ENCODE measurements around the gene TAS2R42.

TAS2R42 gene

GRCh38 chr12:11166300-11166699 is 20.4 kb downstream of the TAS2R42 start:
- Mint-ChIP-seq H3K27me3 (no peaks in the 10 kb centered on the region), H3K4me1 (peaks cover 43% of the 10 kb centered on the region), H3K4me3 (no peak overlapping the region), H3K36me3 (peaks cover 32% of the 10 kb centered on the region), H3K9me3 (peaks cover 1% of the 10 kb centered on the region), H3K27ac (no peak overlapping the region)
- ATAC-seq (ENCODE audit: low read depth), result no peak
- no peak for DNase-seq (ENCODE audit: low spot score in 2 of 2)

GRCh38 chr12:11164384-11164783 is 22.4 kb downstream of the TAS2R42 start:
- Mint-ChIP-seq H3K27me3 (no peaks in the 10 kb centered on the region), H3K4me3 (no peak overlapping the region), H3K9me3 (peaks cover 1% of the 10 kb centered on the region), H3K36me3 (peaks cover 39% of the 10 kb centered on the region), H3K27ac (no peak overlapping the region), H3K4me1 (peaks cover 37% of the 10 kb centered on the region)
- DNase-seq (ENCODE audit: low spot score in 2 of 2) (no peak), ATAC-seq (ENCODE audit: low read depth) (no peak)

- peaks cover 33% of the 10 kb centered on the region for H3K4me1 Mint-ChIP-seq
- no peak for DNase-seq (ENCODE audit: low spot score in 2 of 2)
- H3K36me3 Mint-ChIP-seq, result peaks cover 41% of the 10 kb centered on the region
- H3K27me3 Mint-ChIP-seq, result no peaks in the 10 kb centered on the region
- peaks cover 1% of the 10 kb centered on the region for H3K9me3 Mint-ChIP-seq
- H3K4me3 Mint-ChIP-seq, result no peak overlapping the region
- H3K27ac Mint-ChIP-seq, result no peak overlapping the region
- ATAC-seq (ENCODE audit: low read depth), result no peak
These were observed 24.2 kb downstream of the TAS2R42 start for GRCh38 chr12:11162502-11162901.

- H3K36me3 Mint-ChIP-seq, result peaks cover 39% of the 10 kb centered on the region
- peaks cover 6% of the 10 kb centered on the region for H3K9me3 Mint-ChIP-seq
- no peak overlapping the region for H3K4me3 Mint-ChIP-seq
These were observed 27.8 kb downstream of the TAS2R42 start for GRCh38 chr12:11158885-11159444.

GRCh38 chr12:11154400-11154925 is 32.3 kb downstream of the TAS2R42 start:
- ATAC-seq (ENCODE audit: low read depth) (no peak), DNase-seq (ENCODE audit: low spot score in 2 of 2) (no peak)
- Mint-ChIP-seq H3K27ac (no peak overlapping the region), H3K27me3 (no peaks in the 10 kb centered on the region), H3K4me3 (no peak overlapping the region), H3K36me3 (peaks cover 32% of the 10 kb centered on the region), H3K9me3 (peaks cover 6% of the 10 kb centered on the region), H3K4me1 (peaks cover 7% of the 10 kb centered on the region)

More at GRCh38 chr12:11158885-11159444, 27.8 kb downstream of the TAS2R42 start:
- Mint-ChIP-seq H3K27ac (no peak overlapping the region), H3K4me1 (peaks cover 20% of the 10 kb centered on the region), H3K27me3 (no peaks in the 10 kb centered on the region)
- DNase-seq (ENCODE audit: low spot score in 2 of 2), result no peak
- no peak for ATAC-seq (ENCODE audit: low read depth)

- no peaks in the 10 kb centered on the region for H3K4me1 Mint-ChIP-seq
- ATAC-seq (ENCODE audit: low read depth), result no peak
- H3K36me3 Mint-ChIP-seq, result peaks cover 24% of the 10 kb centered on the region
- DNase-seq (ENCODE audit: low spot score in 2 of 2), result no peak
- H3K4me3 Mint-ChIP-seq, result no peak overlapping the region
- H3K9me3 Mint-ChIP-seq, result peaks cover 6% of the 10 kb centered on the region
- H3K27ac Mint-ChIP-seq, result no peak overlapping the region
- H3K27me3 Mint-ChIP-seq, result no peaks in the 10 kb centered on the region
These were observed 34.0 kb downstream of the TAS2R42 start for GRCh38 chr12:11152725-11153124.

GRCh38 chr12:11150832-11151231 is 35.9 kb downstream of the TAS2R42 start:
- no peaks in the 10 kb centered on the region for H3K27me3 Mint-ChIP-seq
- peaks cover 21% of the 10 kb centered on the region for H3K36me3 Mint-ChIP-seq
- H3K9me3 Mint-ChIP-seq, result peaks cover 6% of the 10 kb centered on the region
- DNase-seq (ENCODE audit: low spot score in 2 of 2) (no peak), ATAC-seq (ENCODE audit: low read depth) (no peak)
- H3K4me3 Mint-ChIP-seq, result no peak overlapping the region
- H3K27ac Mint-ChIP-seq, result no peak overlapping the region
- no peaks in the 10 kb centered on the region for H3K4me1 Mint-ChIP-seq

GRCh38 chr12:11147420-11147819 is 39.3 kb downstream of the TAS2R42 start:
- ATAC-seq (ENCODE audit: low read depth) (no peak), DNase-seq (ENCODE audit: low spot score in 2 of 2) (no peak)
- Mint-ChIP-seq H3K9me3 (peaks cover 10% of the 10 kb centered on the region), H3K4me3 (no peak overlapping the region), H3K27me3 (no peaks in the 10 kb centered on the region), H3K27ac (no peak overlapping the region), H3K36me3 (peaks cover 33% of the 10 kb centered on the region), H3K4me1 (peaks cover 9% of the 10 kb centered on the region)

GRCh38 chr12:11144297-11144696 is 42.4 kb downstream of the TAS2R42 start:
- Mint-ChIP-seq H3K27me3 (no peaks in the 10 kb centered on the region), H3K4me3 (no peak overlapping the region), H3K9me3 (peaks cover 10% of the 10 kb centered on the region), H3K27ac (no peak overlapping the region), H3K36me3 (peaks cover 37% of the 10 kb centered on the region), H3K4me1 (peaks cover 14% of the 10 kb centered on the region)
- no peak for DNase-seq (ENCODE audit: low spot score in 2 of 2)
- no peak for ATAC-seq (ENCODE audit: low read depth)

GRCh38 chr12:11143352-11143751 is 43.4 kb downstream of the TAS2R42 start:
- peaks cover 14% of the 10 kb centered on the region for H3K4me1 Mint-ChIP-seq
- DNase-seq (ENCODE audit: low spot score in 2 of 2), result no peak
- H3K27ac Mint-ChIP-seq, result no peak overlapping the region
- H3K4me3 Mint-ChIP-seq, result no peak overlapping the region
- ATAC-seq (ENCODE audit: low read depth), result no peak
- H3K9me3 Mint-ChIP-seq, result peaks cover 10% of the 10 kb centered on the region
- no peaks in the 10 kb centered on the region for H3K27me3 Mint-ChIP-seq
- peaks cover 38% of the 10 kb centered on the region for H3K36me3 Mint-ChIP-seq

- H3K4me3 Mint-ChIP-seq, result no peak overlapping the region
- no peak overlapping the region for H3K27ac Mint-ChIP-seq
- no peak for ATAC-seq (ENCODE audit: low read depth)
- H3K9me3 Mint-ChIP-seq, result no peaks in the 10 kb centered on the region
- H3K27me3 Mint-ChIP-seq, result no peaks in the 10 kb centered on the region
- DNase-seq (ENCODE audit: low spot score in 2 of 2), result no peak
- peaks cover 17% of the 10 kb centered on the region for H3K36me3 Mint-ChIP-seq
- peaks cover 21% of the 10 kb centered on the region for H3K4me1 Mint-ChIP-seq
These were observed 50.7 kb downstream of the TAS2R42 start for GRCh38 chr12:11136075-11136474.
